Hematopoietic multipotent progenitor cell (in vitro differentiated cells): ENCODE results near the gene BCKDHB. TPM values are rescaled to one million over a fixed set of nuclear protein-coding genes. Genes with fewer than 3 reads are reported as not detected.

ENCODE experiments used
- DNase-seq, 3 donors: peaks; one replicate each; pipeline ENCODE4 v3.0.0-alpha.2; 2011 to 2015; ENCODE audit warnings: low read depth in 2 of 3, low spot score in 2 of 3
- total RNA-seq: library from RNA; depleted of rRNA; stranded (reverse); fragments of >200 nt; gene quantifications from one replicate; pipeline ENCODE4 v1.2.3, GENCODE V29; 2012

The BCKDHB gene
- total RNA-seq, 1 donor: 10.2 TPM

GRCh38 chr6:80250391-80250997 lies 144.0 kb downstream of the BCKDHB start:
- no peak for DNase-seq

- DNase-seq: no peak
Observed at GRCh38 chr6:80251321-80251720, 144.8 kb downstream of the BCKDHB start.

- DNase-seq: no peak
Observed at GRCh38 chr6:80254716-80255115, 148.2 kb downstream of the BCKDHB start.

GRCh38 chr6:80256691-80257090 lies 150.2 kb downstream of the BCKDHB start:
- no peak for DNase-seq

GRCh38 chr6:80259118-80259517 lies 152.6 kb downstream of the BCKDHB start:
- DNase-seq: no peak

GRCh38 chr6:80263585-80263984 lies 157.1 kb downstream of the BCKDHB start:
- no peak for DNase-seq

GRCh38 chr6:80268865-80269730 lies 162.6 kb downstream of the BCKDHB start:
- DNase-seq: no peak

- DNase-seq: no peak
Observed at GRCh38 chr6:80271074-80271473, 164.6 kb downstream of the BCKDHB start.

- DNase-seq: no peak
Observed at GRCh38 chr6:80272988-80273387, 166.5 kb downstream of the BCKDHB start.

GRCh38 chr6:80276861-80277260 lies 170.4 kb downstream of the BCKDHB start:
- no peak for DNase-seq

GRCh38 chr6:80277501-80277900 lies 171.0 kb downstream of the BCKDHB start:
- no peak for DNase-seq

- no peak for DNase-seq
Observed at GRCh38 chr6:80280262-80281010, 174.0 kb downstream of the BCKDHB start.

- DNase-seq: no peak
Observed at GRCh38 chr6:80282913-80283554, 176.6 kb downstream of the BCKDHB start.

- no peak for DNase-seq
Observed at GRCh38 chr6:80287112-80287511, 180.6 kb downstream of the BCKDHB start.

GRCh38 chr6:80287607-80288006 lies 181.1 kb downstream of the BCKDHB start:
- no peak for DNase-seq

- DNase-seq: no peak
Observed at GRCh38 chr6:80289727-80290126, 183.3 kb downstream of the BCKDHB start.

- DNase-seq: peak in 1 of 3 donors; percentile 4
Observed at GRCh38 chr6:80294531-80294930, 188.1 kb downstream of the BCKDHB start.

GRCh38 chr6:80302716-80303115 lies 196.2 kb downstream of the BCKDHB start:
- DNase-seq: no peak

- DNase-seq: no peak
Observed at GRCh38 chr6:80304014-80304413, 197.5 kb downstream of the BCKDHB start.

GRCh38 chr6:80314531-80314930 lies 208.1 kb downstream of the BCKDHB start:
- DNase-seq: no peak

- DNase-seq: no peak
Observed at GRCh38 chr6:80316686-80317231, 210.3 kb downstream of the BCKDHB start.
